H1 (cell line): ENCODE measurements around the gene ENDOD1. TPM values are rescaled to one million over a fixed set of nuclear protein-coding genes. Genes with fewer than 3 reads are reported as not detected.
A peak's percentile ranks its signal among the peaks of the same experiment; 100 is the strongest.

Experiments
- BCL11A ChIP-seq, 2 experiments: IDR thresholded peaks; one replicate each; pipeline ENCODE4 v1.6.1; 2011; ENCODE audit warnings: low read depth in 2 of 2, low read length in 2 of 2, mild to moderate bottlenecking in 2 of 2
- CBX8 ChIP-seq: fragments of 300-800, 300-1000 bp; sonication (generic); IDR thresholded peaks from 2 replicates; pipeline ENCODE4 v1.7.1; 2016; ENCODE audit warnings: low read depth, low read length, borderline replicate concordance
- CEBPB ChIP-seq: IDR thresholded peaks from 2 replicates; pipeline ENCODE4 v1.6.1; 2012; ENCODE audit warnings: low read depth, low read length
- E2F6 ChIP-seq: IDR thresholded peaks from 2 replicates; pipeline ENCODE4 v1.6.1; 2012; ENCODE audit warnings: inconsistent platforms
- EP300 ChIP-seq, 2 experiments: IDR thresholded peaks; 1 replicate in 1 of 2; 2 replicates in 1 of 2; pipeline ENCODE4 v1.6.1; 2011 to 2012; ENCODE audit warnings: low read depth in 2 of 2, low read length in 2 of 2, mild to moderate bottlenecking in 2 of 2, borderline replicate concordance in 1 of 2, inconsistent platforms in 1 of 2, moderate library complexity in 1 of 2
- FOSL1 ChIP-seq: IDR thresholded peaks from 2 replicates; pipeline ENCODE4 v1.6.1; 2011; ENCODE audit warnings: mild to moderate bottlenecking, low read depth, low read length, moderate library complexity; ENCODE audit not compliant: insufficient read depth
- GTF2F1 ChIP-seq: IDR thresholded peaks from 2 replicates; pipeline ENCODE4 v1.6.1; 2012; ENCODE audit warnings: low read depth, low read length, improper control_type of control experiment, borderline replicate concordance
- HDAC6 ChIP-seq: IDR thresholded peaks from one replicate; pipeline ENCODE4 v1.7.1; 2012; ENCODE audit warnings: low read depth, mild to moderate bottlenecking, inconsistent platforms, low read length, moderate library complexity
- KDM4A ChIP-seq: IDR thresholded peaks from one replicate; pipeline ENCODE4 v1.7.1; 2012; ENCODE audit warnings: low read depth, mild to moderate bottlenecking, moderate library complexity, low read length, inconsistent platforms; ENCODE audit not compliant: severe bottlenecking
- MAFK ChIP-seq: IDR thresholded peaks from 2 replicates; pipeline ENCODE4 v1.6.1; 2012; ENCODE audit warnings: low read depth, mild to moderate bottlenecking, improper control_type of control experiment, low read length
- NRF1 ChIP-seq: IDR thresholded peaks from 2 replicates; pipeline ENCODE4 v1.6.1; 2011; ENCODE audit warnings: mild to moderate bottlenecking, low read depth, low read length, improper control_type of control experiment
- PHF8 ChIP-seq: fragments of 200-600 bp; sonication (generic); conservative IDR thresholded peaks from 2 replicates; pipeline ENCODE4 v1.7.1; 2012; ENCODE audit warnings: low read depth, mild to moderate bottlenecking, inconsistent platforms, low read length, moderate library complexity
- POU5F1 ChIP-seq: IDR thresholded peaks from 2 replicates; pipeline ENCODE4 v1.6.1; 2011; ENCODE audit warnings: low read depth, mild to moderate bottlenecking, low read length, moderate library complexity
- RXRA ChIP-seq: IDR thresholded peaks from 2 replicates; pipeline ENCODE4 v1.6.1; 2011; ENCODE audit warnings: low read depth, mild to moderate bottlenecking, low read length, moderate library complexity; ENCODE audit not compliant: insufficient read depth
- TAF1 ChIP-seq: IDR thresholded peaks from 2 replicates; pipeline ENCODE4 v1.6.1; 2011; ENCODE audit warnings: mild to moderate bottlenecking, low read depth, low read length
- TAF7 ChIP-seq: optimal IDR thresholded peaks from 2 replicates; pipeline ENCODE3; 2011; ENCODE audit warnings: low read depth, mild to moderate bottlenecking, inconsistent platforms, low read length, moderate library complexity, borderline replicate concordance
- TCF12 ChIP-seq: IDR thresholded peaks from 2 replicates; pipeline ENCODE4 v1.6.1; 2011; ENCODE audit warnings: low read depth, mild to moderate bottlenecking, low read length
- TEAD4 ChIP-seq: IDR thresholded peaks from 2 replicates; pipeline ENCODE4 v1.6.1; 2012; ENCODE audit warnings: low read depth, low read length, inconsistent platforms, mixed read lengths
- ZNF274 ChIP-seq: IDR thresholded peaks from 2 replicates; pipeline ENCODE4 v1.7.0; 2012; ENCODE audit warnings: low read length, borderline replicate concordance; ENCODE audit errors: extremely low read depth
- polyA plus RNA-seq, 7 experiments: library from polyadenylated mRNA; depleted of rRNA in 3 of 7; stranded (reverse) in 5 of 7; unstranded in 2 of 7; fragments of >200 nt in 5 of 7; fragments of 200-250 nt in 2 of 7; gene quantifications; 1 replicate in 5 of 7; 2 replicates in 1 of 7; 4 replicates in 1 of 7; pipeline versions ENCODE4 v1.2.1 to v1.2.3, GENCODE V29; 2011 to 2013; ENCODE audit warnings: missing spikeins in 2 of 7, mixed read lengths in 2 of 7
- total RNA-seq: library from RNA; stranded (reverse); fragmentation: NEBNext Ultra II Directional; extraction: Animal tissue kit (Norgen Biotek cat#: 25700); gene quantifications from 2 replicates; pipeline ENCODE4 v1.2.1, GENCODE V29; 2021

ENDOD1 gene
- total and polyA plus RNA-seq, 2 of the 8 experiments (the other 6 are each of a cell fraction or from before 2014, with no cell fraction given): 1.2 to 2.5 TPM

GRCh38 chr11:95150956-95151684 lies 61.5 kb downstream of the ENDOD1 start (continued):
- TF ChIP-seq TAF7 (no peak), NRF1 (no peak), TCF12 (no peak), ZNF274 (no peak), RXRA (no peak), PHF8 (no peak), GTF2F1 (no peak; the same call in 1 of the 2 replicates), TEAD4 (peak; percentile 45; the same call in 1 of the 2 replicates), CEBPB (no peak), BCL11A (IDR thresholded peaks at IDR 0.05; ENCODE audit: low read depth in 2 of 2, low read length in 2 of 2) (no peak), TAF1 (peak; percentile 28; the same call in 1 of the 2 replicates), POU5F1 (no peak), E2F6 (peak; percentile 80), HDAC6 (no peak), KDM4A (peak; percentile 98), FOSL1 (no peak), CBX8 (no peak), EP300 (IDR thresholded peaks at IDR 0.05; ENCODE audit: borderline replicate concordance in 1 of 2, low read depth in 2 of 2, low read length in 2 of 2) (no peak), MAFK (no peak)
